Measurements from ENCODE around the gene TREM2. TPM values are rescaled to one million over a fixed set of nuclear protein-coding genes. Genes with fewer than 3 reads are reported as not detected.
"Not testable (repeated sequence)": the region's sequence is repeated elsewhere in the genome, so short reads cannot be mapped to it uniquely, and the experiment has no call there.

The TREM2 gene
- polyA plus RNA-seq (2014; cell fraction: cytosol; rRNA removed), result not detected in 2 replicates
- not detected in 2 replicates for polyA plus RNA-seq (2014; cell fraction: nucleus; rRNA removed)

DNA sequence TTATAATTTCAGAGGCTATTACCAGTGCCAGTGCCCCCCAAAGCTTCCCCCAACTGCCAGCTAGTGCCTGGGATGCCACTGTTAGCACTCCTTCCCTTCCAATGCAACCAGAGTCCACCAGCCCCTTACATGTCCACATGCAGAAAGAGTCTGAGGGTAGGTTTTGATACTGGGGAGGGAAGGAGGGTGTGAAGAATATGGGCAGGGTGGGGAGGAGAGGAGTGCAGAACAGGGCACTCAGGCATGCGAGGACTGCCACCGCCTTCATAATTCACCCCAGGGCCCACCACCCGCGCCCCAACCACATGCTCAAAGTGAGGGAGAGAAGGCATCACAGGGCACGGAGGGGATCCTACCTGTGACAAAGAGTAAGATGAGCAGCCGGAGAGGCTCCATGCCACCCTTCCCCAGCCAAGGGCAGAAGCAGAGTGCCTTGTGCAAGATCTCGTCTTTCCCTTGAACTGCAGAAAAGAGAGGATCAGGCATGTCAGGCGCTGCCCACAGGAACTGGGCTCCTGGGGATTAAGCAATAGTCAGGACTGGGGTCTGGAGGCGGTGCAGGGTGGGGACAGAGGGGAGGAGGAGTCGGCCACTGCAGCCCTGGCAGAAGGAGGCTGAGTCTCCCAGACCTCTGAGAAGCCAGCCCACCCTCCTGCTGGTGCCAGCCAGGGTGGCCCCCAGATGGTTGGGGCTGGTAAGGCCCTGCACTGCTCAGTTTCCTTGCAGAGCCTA is at the start of gene TREM2:
Gene TREM2 (minus strand): TSS at position 430 of the 732 bp plus-strand sequence. CDS start 34 bp downstream, at position 396.
- no peak for DNase-seq (ENCODE audit: low spot score)

DNA sequence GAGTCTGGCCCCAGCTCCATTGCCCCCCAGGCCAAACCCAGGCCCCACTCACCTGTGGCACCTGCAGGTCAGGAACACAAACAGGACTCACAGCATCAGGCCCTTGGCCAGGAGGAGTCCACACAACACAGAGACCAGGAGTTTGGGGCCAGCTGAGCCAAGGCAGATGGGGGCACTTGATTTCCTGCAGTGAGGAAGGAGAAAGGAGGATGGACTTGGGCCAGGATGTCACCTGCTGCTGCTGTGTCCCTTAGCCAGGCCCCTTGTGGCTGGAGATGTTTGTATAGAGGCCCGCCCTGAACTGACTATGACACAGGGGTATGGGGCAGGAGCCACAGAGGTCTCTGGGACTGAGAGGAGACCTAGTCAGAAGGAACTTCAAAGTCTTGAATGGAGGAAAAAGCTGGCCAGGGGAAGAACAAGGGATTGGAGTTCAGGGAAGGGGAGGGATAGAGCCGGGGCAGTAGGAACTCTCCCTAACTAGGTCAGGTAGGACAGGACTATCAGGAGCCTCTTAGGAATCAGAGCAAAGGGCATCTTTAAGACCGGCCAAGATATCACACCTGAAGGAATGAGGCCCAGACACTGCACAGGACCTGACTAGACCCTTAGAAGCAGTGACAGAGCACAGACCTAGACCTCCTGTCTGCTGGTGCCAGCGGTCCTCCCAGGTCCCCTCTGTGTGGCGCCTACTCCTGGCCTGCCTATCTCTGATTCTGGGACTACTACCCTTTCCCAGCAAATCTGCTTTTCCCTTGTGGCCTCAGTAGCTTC is 46.8 kb upstream of the TREM2 start:
- DNase-seq (ENCODE audit: low spot score), result no peak

DNA sequence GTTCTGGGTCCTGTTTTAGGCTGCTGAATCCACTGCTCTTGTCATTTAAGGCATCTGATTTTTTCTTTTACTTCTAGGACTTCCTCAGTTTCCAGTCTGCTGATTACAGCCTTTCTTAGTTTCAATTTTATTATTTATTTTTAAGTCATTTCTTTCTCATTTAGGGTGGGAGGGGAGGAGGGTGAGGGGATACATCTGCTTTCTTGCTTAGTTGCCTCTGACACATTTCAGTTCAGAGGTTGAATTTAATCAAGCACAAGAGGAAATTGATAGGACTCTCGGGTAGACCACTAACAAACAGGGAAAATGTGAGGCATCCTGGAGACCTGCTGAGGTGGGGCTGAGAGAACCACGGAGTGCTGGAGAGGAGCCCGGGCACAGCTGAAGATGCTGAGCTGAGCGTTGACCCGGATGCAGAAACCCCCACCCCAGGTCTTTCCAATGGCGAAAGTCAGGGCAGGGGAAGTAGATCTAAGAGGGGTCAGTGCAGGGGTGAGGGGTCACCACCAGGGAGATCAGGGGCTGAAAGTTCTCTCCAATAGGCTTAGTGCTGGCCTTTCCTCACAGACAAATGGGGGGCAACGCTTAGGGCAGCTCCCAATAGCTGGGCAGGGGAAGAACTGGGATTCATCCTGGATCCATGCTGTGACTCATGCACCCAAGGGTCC is 45.7 kb upstream of the TREM2 start:
- DNase-seq (ENCODE audit: low spot score), result no peak

DNA sequence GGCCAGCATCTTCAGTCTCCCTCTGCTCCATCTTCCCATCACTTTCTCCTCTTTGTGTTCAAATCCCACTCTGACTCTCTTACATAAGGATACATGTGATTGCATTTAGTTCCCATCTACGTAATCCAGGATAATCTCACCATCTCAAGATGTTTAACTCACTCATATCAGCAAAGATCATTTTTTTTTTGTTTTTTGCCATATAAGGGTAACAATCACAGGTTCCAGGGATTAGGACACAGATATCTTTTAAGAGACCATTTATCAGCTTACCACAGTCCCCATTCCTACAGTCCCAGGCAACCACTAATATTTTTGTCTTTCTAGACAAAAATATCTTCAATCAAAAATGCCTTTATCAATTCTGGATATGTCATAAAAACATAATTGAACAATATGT is 41.2 kb upstream of the TREM2 start:
- DNase-seq (ENCODE audit: low spot score), result no peak

DNA sequence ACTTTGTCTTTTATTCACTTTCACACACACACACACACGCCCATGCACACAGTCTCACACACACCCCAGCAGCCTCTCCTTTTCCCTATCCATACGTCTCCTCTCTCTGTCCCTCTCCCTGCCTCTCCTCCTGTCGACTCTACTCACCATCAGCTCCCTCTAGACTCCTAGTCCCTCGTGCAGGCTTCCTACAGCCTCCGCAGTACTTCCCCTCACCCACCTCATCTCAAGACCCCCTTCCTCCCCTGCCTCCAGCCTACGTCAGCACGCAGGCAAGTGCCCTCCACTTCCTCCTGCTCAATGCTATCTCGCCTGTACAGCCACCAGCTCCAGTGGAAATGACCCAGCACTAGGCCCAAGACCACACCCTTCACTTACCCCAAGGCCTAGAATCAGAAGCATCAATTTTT is 38.9 kb upstream of the TREM2 start:
- no peak for DNase-seq (ENCODE audit: low spot score)

DNA sequence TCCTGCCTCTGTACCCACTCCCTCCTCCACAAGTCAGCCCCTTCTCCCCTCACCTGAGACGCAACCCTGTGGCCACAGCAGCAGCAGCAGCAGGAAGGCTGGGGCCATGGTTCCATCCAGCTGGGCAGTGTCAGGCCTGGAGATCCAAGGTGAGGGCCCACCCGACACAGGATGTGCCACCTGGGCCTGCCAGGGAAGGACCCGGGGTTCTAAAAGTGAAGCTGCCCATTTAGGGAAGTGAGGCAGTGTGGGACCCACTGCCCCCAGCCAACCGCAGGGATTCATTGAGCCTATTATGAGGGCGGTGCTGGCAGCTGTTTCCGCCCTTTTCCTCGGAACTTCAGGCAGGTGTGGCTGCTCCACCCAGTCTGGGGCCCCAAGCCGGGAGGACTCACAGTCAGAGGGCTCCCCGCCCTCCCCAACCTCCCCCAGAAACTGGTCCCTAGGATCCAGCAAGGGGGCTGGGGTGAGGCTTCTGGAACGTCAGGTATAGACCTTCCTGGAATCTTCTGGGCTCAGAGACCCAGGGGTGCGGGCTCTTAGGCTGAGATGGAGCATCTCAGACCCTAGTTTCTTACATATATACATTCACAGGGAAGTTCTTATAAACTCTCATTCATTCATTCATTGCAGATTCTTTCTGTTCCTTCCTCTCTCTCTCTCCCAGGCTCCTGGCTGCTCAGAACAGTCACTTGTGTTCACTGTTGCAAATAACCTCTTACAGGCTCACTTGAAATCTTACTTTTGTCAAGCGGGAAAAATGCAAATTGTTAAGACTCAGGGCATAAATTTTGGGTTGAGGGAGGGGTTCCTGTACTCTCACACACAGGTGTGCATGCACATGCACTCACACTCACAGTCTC is 38.2 kb upstream of the TREM2 start, which contains the start of gene TREML2:
Gene TREML2 (minus strand): TSS at position 249 of the 863 bp plus-strand sequence. CDS start 141 bp downstream, at position 108.
- no peak for DNase-seq (ENCODE audit: low spot score)

DNA sequence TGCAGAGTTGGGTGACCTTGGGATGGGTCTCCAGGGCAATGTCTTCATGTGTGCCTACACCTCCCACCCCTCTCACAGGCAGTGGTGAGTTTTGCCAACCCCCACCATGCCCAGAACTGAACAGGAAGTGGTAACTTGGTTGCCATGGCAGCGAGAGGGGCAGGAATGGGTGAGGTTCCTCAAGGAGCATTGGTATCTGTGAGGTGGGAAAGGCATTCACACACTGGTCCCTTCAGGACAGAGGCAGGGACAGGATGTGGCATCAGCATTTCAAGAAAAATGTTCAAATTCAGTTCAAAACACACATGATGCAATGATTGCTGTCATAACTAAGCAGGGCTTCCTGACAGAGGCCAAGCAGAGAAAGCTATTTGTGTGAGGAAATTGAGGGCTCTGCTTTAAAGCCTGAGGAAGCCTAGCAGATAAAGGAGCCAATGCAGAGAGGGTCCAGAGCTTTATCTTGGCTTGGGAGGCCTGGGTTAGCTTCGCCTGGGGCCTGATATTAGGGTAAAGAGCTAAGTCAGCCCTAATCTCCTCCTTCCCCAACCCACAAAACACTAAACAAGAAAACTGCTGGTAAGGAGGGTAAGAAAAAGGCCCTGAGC is 37.5 kb upstream of the TREM2 start:
- DNase-seq (ENCODE audit: low spot score), result no peak

DNA sequence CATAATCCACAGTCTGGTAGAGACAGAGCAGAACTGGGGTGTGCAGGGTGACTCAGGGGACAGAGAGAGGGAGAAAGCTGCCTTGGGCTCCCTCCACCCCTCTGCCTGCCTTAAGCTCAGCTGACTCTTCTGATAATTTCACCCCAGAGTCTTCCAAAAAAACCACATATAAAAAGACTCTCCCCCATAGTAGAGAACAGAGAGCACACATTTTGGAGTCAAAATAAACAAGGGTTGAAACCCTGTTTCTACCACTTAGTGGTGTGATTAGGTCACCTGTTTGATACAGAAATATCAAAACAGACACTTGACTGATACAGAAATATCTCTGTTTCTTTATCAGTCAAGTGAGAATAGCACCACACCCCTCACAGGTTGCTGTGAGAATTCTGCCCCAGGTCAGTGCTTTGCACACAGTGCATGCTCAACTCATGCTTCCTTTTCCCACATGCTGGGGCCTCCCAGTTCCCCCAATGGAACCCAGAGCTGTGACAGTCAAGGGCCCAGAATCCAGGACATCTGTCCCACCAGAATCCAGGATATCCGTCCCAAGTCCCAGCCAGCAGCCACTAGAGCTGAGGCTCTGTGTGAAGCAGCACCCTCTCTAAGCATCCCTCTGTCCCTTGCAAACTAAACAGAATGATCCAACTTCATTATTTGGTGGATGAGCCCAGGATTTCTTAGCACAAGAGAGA is 36.8 kb upstream of the TREM2 start:
- DNase-seq (ENCODE audit: low spot score), result no peak

DNA sequence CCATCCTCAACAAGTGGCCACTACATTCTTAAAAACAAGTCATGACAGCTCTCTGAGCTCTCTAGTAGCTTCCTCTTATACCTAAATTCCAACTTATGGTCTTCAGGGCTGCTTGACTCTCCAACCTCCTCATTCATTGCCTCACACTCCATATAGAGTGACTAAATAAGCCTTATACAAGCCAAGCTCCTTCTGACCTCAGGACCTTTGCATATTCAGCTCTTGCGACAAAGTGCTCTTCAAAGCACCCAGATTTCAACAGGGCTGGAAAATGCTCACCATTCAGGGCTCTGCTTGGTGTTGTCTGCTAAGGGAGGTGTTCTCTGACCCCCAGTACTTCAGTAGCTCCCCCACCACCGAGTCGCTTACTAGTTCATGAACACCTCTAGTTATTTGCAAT is 34.3 kb upstream of the TREM2 start:
- DNase-seq (ENCODE audit: low spot score), result no peak

DNA sequence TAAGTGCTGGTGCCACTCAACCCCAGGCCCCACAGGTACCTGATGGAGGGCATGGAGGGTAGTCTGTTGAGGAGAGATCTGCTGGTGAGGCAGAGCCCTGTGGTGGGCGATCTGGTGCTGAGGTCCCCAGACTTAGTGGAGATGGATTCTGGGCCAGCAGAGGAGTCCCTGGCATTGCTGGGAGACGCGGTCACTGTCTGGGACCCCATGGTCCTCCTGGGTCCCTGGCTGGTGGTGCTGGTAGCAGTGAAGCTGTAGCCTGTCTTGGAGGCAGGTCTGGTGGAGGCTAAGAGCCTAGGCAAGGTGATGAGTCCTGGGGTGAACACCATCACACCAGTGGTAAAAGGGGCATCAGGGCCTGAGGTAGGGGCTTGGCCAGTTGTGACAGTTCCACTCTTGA is 31.5 kb upstream of the TREM2 start:
- DNase-seq (ENCODE audit: low spot score), result no peak

DNA sequence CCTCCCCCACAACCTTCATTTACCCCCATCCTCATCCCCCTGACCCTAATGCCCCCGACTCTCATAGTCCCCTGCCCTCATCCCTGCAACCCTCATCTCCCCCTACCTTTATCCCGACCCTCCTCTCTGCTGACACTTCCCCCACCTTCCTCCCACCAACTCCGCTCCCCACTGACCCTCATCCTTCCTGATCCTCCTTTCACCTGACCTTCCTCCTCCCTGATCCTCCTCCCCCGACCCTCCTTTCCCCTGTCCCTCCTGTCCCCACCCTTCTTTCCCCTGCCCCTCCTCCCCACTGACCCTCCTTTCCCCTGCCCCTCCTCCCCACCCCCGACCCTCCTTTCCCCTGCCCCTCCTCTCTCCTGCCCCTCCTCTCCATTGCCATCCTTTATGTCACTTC is 31.0 kb upstream of the TREM2 start:
- no peak for DNase-seq (ENCODE audit: low spot score)

DNA sequence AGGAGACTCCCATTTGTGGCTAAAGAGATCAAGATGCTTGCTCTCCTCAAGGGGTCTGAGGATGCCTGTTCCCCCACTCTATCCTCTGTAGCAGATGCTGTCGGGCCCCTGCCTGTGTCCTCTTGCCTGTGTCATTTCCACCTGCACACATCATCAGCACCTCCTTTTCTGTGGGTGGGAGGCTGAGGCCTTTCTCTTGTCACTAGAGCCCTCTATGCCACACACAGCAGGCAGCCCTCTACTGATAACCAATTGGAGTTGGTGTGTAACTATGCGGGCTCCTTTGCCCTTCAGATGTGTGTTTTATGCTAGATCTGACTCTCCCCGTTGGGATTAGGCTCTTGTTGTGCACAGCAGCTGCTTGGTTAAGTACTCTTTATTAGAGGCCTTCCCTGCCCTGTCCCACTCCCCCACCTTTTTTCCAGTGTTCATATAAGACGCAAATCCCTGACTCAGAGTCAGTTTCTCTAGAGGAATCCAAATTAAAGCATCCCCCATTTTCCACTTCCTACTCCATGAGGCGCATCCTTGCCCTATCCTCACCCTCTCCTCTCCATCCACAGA is 30.3 kb upstream of the TREM2 start:
- no peak for DNase-seq (ENCODE audit: low spot score)

DNA sequence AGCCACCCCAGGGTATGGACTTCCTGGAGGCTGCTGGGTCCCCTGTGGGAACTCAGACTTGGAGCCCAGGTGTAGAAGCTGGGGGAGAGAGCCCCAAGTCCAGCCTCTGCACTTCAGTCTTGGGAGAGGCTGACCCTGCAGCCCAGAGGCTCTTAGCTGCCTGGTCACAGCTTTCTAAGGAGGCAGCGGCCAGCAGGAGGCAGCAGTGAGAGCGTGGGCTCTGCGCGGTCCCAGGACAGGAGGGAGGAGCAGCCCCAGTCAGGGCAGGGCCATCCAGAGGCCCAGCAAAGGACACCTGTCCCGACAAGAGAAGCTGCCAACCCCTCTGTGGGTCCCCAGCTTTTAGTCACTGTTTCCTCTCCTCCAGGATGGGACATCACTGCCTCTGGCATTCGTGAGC is 28.7 kb upstream of the TREM2 start:
- DNase-seq (ENCODE audit: low spot score), result no peak

DNA sequence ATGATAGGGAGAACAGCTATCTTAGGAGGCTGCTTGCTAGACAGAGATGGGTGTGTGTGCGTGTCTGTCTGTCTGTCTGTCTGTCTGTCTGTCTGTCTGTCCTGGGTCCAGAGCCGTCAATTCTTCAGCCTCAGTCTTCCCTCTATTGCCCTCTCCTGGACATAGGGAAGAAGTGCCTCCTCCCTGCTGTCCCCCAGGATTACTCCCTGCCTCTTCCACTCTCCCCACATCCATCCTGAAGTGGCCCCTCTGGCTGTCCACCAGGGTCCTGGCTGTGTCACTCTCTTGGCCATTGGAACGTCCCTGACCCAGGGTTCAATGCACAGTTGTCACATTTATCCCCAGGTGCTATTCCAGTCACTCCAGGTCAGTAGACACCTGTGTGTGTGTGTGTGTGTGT is 27.9 kb upstream of the TREM2 start:
- no peak for DNase-seq (ENCODE audit: low spot score)

DNA sequence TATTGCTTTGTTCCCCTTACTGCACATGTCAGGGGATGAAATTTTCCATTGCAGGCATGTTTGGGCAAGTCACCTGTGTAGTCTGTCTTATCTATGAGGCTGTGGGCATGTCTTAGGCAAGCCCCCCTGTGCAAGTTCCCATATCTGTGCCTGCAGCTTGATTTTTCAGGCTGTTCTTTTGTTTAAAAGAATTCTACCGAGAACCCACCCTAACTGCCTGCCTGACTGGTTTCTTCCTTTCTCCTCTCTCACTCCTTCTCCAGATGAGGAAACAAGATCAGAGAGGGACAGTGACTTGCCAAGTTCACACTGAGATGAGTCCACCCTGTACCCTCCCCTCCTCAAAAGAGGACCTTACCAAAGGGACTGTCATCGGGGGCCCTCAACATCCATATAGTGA is 27.1 kb upstream of the TREM2 start:
- no peak for DNase-seq (ENCODE audit: low spot score)

DNA sequence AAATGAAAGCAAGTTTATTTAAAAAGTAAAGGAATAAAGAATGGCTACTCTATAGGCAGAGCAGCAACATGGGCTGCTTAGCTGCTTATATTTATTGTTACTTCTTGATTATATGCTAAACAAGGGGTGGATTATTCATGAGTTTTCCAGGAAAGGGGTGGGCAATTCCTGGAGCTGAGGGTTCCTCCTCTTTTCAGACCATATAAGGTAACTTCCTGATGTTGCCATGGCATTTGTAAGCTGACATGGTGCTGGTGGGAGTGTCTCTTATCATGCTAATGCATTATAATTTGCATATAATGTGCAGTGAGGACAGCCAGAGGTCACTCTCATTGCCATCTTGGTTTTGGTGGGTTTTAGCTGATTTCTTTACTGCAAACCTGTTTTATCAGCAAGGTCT is 26.1 kb upstream of the TREM2 start:
- DNase-seq (ENCODE audit: low spot score), result not testable (repeated sequence)

DNA sequence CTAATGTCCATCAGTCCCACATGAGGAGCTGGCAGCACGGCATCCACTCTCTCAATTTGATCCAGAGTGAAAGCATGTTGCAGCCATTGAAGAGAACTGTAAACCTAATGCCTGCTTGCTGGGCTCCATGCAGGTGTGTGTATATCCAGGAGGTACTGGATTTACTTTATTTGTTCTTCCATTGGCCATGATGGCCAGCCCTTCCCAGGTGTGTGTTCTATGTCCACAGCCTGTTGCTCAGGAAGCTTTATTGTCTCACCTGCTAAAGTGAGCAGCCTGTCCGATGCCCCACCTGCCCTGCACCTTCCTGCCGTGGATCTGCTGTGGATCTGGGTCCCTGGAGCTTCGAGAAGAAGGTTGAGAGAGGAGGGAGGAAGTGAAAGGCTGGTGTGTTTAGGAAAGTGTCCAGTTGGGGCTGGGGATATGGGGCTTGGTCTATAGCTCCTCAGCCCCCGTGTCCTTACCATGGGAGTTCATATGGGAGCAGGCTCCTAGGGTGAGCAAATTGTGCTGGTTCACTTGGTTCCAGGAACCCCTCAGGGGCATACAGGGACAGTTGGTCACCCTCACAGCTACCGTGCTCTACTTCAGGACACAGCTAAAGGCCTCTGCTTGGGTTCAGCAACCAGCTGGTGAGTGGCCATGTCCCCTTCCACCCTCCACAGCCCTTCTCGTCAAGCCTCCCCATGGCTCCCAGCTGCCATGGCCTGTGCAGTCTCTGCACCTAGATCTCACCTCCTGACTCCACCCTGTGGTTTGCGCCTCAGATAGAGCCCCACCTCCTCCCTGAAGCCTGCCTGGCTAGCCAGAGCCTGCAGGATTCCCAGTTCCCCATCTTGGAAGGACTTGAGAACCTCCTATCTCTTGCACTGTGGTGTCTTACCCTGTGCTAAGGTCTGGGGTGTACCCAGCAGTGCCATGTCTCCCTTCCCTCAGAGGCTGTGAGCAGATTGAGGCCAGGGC is 25.3 kb upstream of the TREM2 start:
- no peak for DNase-seq (ENCODE audit: low spot score)

DNA sequence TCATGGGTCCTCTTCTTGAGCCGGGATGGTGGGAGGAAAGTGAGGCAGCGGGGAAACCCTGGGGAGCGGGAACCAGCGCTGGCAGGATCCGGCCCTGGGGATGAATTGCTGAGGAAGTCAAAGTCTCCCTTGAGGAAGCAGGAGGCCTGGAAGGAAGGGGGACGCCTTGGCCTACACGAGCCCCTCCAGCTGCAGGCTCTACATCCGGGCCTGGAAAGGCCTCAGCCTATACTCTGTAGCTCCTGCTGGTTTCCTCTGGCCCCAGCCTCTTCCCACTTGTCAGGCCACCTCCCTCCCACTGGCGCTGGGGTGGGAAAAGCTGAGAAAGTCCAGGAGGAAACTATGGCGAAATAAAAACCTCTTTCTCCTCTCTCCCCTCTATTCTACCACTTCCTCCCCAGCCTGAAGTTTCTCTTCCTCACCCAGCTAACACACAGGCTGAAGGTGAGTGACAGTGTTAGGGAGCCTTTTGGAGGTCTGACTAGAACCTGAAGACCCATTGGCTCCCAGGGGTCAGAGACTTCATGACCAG is 23.2 kb upstream of the TREM2 start:
- DNase-seq (ENCODE audit: low spot score), result no peak
